Vagina (tissue), 2 donors: ENCODE data around the gene GORAB.

Experiments
- CTCF ChIP-seq, 3 experiments: fragments of 450-650 bp in 2 of 3; fragments of 200-600 bp in 1 of 3; sonication (generic) in 1 of 3; IDR thresholded peaks; one replicate each; pipeline ENCODE4 v1.5.1; 2017 to 2019; ENCODE audit warnings: antibody characterized with exemption in 3 of 3, mild to moderate bottlenecking in 2 of 3, moderate library complexity in 2 of 3
- POLR2A ChIP-seq, 2 donors: fragments of 450-650 bp; IDR thresholded peaks; one replicate each; pipeline ENCODE4 v1.6.1; 2017; ENCODE audit warnings: antibody characterized with exemption in 2 of 2, mild to moderate bottlenecking in 2 of 2, moderate library complexity in 2 of 2
- POLR2AphosphoS5 ChIP-seq, 2 donors: sonication (generic); formaldehyde crosslinking; IDR thresholded peaks; one replicate each; pipeline ENCODE4 v1.9.0; 2017; ENCODE audit warnings: antibody characterized with exemption in 2 of 2, mild to moderate bottlenecking in 2 of 2, low read depth in 1 of 2; ENCODE audit not compliant: insufficient read depth in 1 of 2

GRCh38 chr1:170559166-170559565 lies 27.2 kb downstream of the GORAB start:
- TF ChIP-seq CTCF (IDR thresholded peaks at IDR 0.05) (no peak), POLR2AphosphoS5 (IDR thresholded peaks at IDR 0.05; ENCODE audit: insufficient read depth in 1 of 2, low read depth in 1 of 2) (no peak), POLR2A (IDR thresholded peaks at IDR 0.05) (no peak)
